ENCODE results near the gene DNAJC8.

GRCh38 chr1:28240024-28240423 lies 7.2 kb upstream of the DNAJC8 start:
- TF ChIP-seq, protein P1, sequence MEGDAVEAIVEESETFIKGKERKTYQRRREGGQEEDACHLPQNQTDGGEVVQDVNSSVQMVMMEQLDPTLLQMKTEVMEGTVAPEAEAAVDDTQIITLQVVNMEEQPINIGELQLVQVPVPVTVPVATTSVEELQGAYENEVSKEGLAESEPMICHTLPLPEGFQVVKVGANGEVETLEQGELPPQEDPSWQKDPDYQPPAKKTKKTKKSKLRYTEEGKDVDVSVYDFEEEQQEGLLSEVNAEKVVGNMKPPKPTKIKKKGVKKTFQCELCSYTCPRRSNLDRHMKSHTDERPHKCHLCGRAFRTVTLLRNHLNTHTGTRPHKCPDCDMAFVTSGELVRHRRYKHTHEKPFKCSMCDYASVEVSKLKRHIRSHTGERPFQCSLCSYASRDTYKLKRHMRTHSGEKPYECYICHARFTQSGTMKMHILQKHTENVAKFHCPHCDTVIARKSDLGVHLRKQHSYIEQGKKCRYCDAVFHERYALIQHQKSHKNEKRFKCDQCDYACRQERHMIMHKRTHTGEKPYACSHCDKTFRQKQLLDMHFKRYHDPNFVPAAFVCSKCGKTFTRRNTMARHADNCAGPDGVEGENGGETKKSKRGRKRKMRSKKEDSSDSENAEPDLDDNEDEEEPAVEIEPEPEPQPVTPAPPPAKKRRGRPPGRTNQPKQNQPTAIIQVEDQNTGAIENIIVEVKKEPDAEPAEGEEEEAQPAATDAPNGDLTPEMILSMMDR (IDR thresholded peaks at IDR 0.05), result no peak
- no peak for TF ChIP-seq POLR2A (IDR thresholded peaks at IDR 0.05)

Measured in tibial nerve (tissue), 3 donors.